A673 (cell line): ENCODE data around the gene SPP1. TPM values are rescaled to one million over a fixed set of nuclear protein-coding genes. Genes with fewer than 3 reads are reported as not detected.

Source experiments
- BruUV-seq: library from RNA; stranded (reverse); fragments of 400-500 nt; replicated peaks from 2 replicates; lab custom pipeline; 2021; lab: Mats Ljungman, UMichigan
- CTCF ChIA-PET: fragments of 300-600 bp; sonication (Branson Sonifier 250); formaldehyde crosslinking; loops from one replicate; lab custom pipeline; 2022; ENCODE audit warnings: antibody characterized with exemption; lab: Charles Lee
- POLR2A ChIA-PET: fragments of 300-600 bp; sonication (Branson Sonifier 250); formaldehyde crosslinking; loops from one replicate; lab custom pipeline; 2022; ENCODE audit warnings: antibody characterized with exemption; ENCODE audit not compliant: low non-redundant PET; lab: Charles Lee
- DNase-seq: peaks from one replicate; pipeline ENCODE4 v3.0.0-alpha.2; 2015; ENCODE audit warnings: low spot score
- H3K27ac ChIP-seq: fragments of 200-600 bp; sonication (generic); 2 replicates; pipeline ENCODE4 v1.5.1; 2016; ENCODE audit warnings: mixed run types, low read depth, mild to moderate bottlenecking, mixed read lengths, antibody characterized with exemption, low read length; ENCODE audit not compliant: poor library complexity, severe bottlenecking
- H3K27me3 ChIP-seq: fragments of 200-600 bp; sonication (generic); replicated peaks from 2 replicates; pipeline ENCODE4 v1.6.1; 2017; ENCODE audit warnings: mixed run types, low read depth, mild to moderate bottlenecking, mixed read lengths, antibody characterized with exemption, low read length; ENCODE audit not compliant: insufficient read depth, poor library complexity
- H3K36me3 ChIP-seq: fragments of 200-600 bp; sonication (generic); 2 replicates; pipeline ENCODE4 v1.6.1; 2016; ENCODE audit warnings: mixed run types, mild to moderate bottlenecking, mixed read lengths, antibody characterized with exemption, low read length; ENCODE audit not compliant: insufficient read depth, poor library complexity, severe bottlenecking
- H3K4me1 ChIP-seq: fragments of 200-600 bp; sonication (generic); 2 replicates; pipeline ENCODE4 v1.6.1; 2017; ENCODE audit warnings: mixed run types, mild to moderate bottlenecking, mixed read lengths, antibody characterized with exemption, low read length; ENCODE audit not compliant: insufficient read depth, poor library complexity, severe bottlenecking
- H3K4me3 ChIP-seq: fragments of 200-600 bp; sonication (generic); 2 replicates; pipeline ENCODE4 v1.5.1; 2016; ENCODE audit warnings: low read depth, mixed run types, mild to moderate bottlenecking, mixed read lengths, low read length; ENCODE audit not compliant: poor library complexity, severe bottlenecking
- H3K9me3 ChIP-seq: fragments of 200-600 bp; sonication (generic); 2 replicates; pipeline ENCODE4 v1.6.1; 2016; ENCODE audit warnings: mixed run types, low read depth, mild to moderate bottlenecking, mixed read lengths, antibody characterized with exemption, low read length; ENCODE audit not compliant: poor library complexity, severe bottlenecking
- CTCF ChIP-seq: fragments of 300-800, 200-600 bp; sonication (generic); conservative IDR thresholded peaks from 2 replicates; pipeline ENCODE4 v1.5.1; 2017; ENCODE audit warnings: low read depth, mild to moderate bottlenecking, antibody characterized with exemption, low read length, moderate library complexity, mixed read lengths
- EZH2 ChIP-seq: fragments of 200-600 bp; sonication (generic); IDR thresholded peaks from 2 replicates; pipeline ENCODE4 v1.6.1; 2017; ENCODE audit warnings: borderline replicate concordance, low read depth, mild to moderate bottlenecking, mixed read lengths, antibody characterized with exemption, low read length; ENCODE audit not compliant: poor library complexity, severe bottlenecking
- intact Hi-C: fragments of 100-400 bp; cut with micrococcal nuclease; formaldehyde crosslinking; loops from one replicate; pipeline ENCODE4 v1.10.0; 2022; ENCODE audit not compliant: unreplicated experiment
- total RNA-seq: library from RNA; stranded (reverse); gene quantifications from 2 replicates; pipeline ENCODE4 v1.2.3, GENCODE V29; 2021

The SPP1 gene
- total RNA-seq, 1 experiment from 2014 or later: 0.99 TPM

- intact Hi-C loops: no loop called here
- Histone ChIP-seq H3K4me3 (no peak overlapping the region), H3K27me3 (no peaks in the 10 kb centered on the region), H3K27ac (no peak overlapping the region), H3K36me3 (no peaks in the 10 kb centered on the region), H3K4me1 (no peaks in the 10 kb centered on the region), H3K9me3 (no peaks in the 10 kb centered on the region)
- TF ChIP-seq EZH2: no peak
- TF ChIP-seq CTCF: no peak
- CTCF ChIA-PET: no interaction called here
- DNase-seq: no peak
- POLR2A ChIA-PET: no interaction called here
- BruUV-seq: no TSS peak
These were observed 43.6 kb upstream of the SPP1 start for GRCh38 chr4:87931932-87932331.

GRCh38 chr4:87932718-87933141 is 42.8 kb upstream of the SPP1 start:
- Histone ChIP-seq H3K9me3 (no peaks in the 10 kb centered on the region), H3K27ac (no peak overlapping the region), H3K36me3 (no peaks in the 10 kb centered on the region), H3K4me1 (no peaks in the 10 kb centered on the region), H3K4me3 (no peak overlapping the region), H3K27me3 (no peaks in the 10 kb centered on the region)
- ChIA-PET POLR2A (no interaction called here), CTCF (no interaction called here)
- BruUV-seq: no TSS peak
- intact Hi-C loops: no loop called here
- DNase-seq: no peak
- no peak for TF ChIP-seq EZH2
- no peak for TF ChIP-seq CTCF

GRCh38 chr4:87933337-87933736 is 42.2 kb upstream of the SPP1 start:
- intact Hi-C loops: no loop called here
- Histone ChIP-seq H3K4me3 (no peak overlapping the region), H3K4me1 (no peaks in the 10 kb centered on the region), H3K9me3 (no peaks in the 10 kb centered on the region), H3K27me3 (no peaks in the 10 kb centered on the region), H3K36me3 (no peaks in the 10 kb centered on the region), H3K27ac (no peak overlapping the region)
- POLR2A ChIA-PET: no interaction called here
- no TSS peak for BruUV-seq
- TF ChIP-seq CTCF: no peak
- TF ChIP-seq EZH2: no peak
- no peak for DNase-seq
- CTCF ChIA-PET: no interaction called here
